Measurements from ENCODE around the gene ODAD4. TPM values are rescaled to one million over a fixed set of nuclear protein-coding genes. Genes with fewer than 3 reads are reported as not detected.
"Not testable (repeated sequence)": the region's sequence is repeated elsewhere in the genome, so short reads cannot be mapped to it uniquely, and the experiment has no call there.

The ODAD4 gene
- total RNA-seq, 4 donors from 2014 or later = 1.8 to 3.2 (median 3.2) TPM; not detected in 1

GRCh38 chr17:42001729-42002128 is 71.3 kb downstream of the ODAD4 start:
- H3K36me3 ChIP-seq = no peaks in the 10 kb centered on the region
- DNase-seq = no peak
- no peak overlapping the region for H3K4me3 ChIP-seq
- no peaks in the 10 kb centered on the region for H3K9me3 ChIP-seq
- H3K27ac ChIP-seq = no peak overlapping the region
- no peak for TF ChIP-seq POLR2A (IDR thresholded peaks at IDR 0.05)
- TF ChIP-seq CTCF (IDR thresholded peaks at IDR 0.05) = no peak
- intact Hi-C loops (cut with DNase I; ENCODE audit: low total_unique reads) = no loop called here
- H3K27me3 ChIP-seq = no peaks in the 10 kb centered on the region
- H3K4me1 ChIP-seq = no peaks in the 10 kb centered on the region

- H3K27ac ChIP-seq = no peak overlapping the region
Observed at GRCh38 chr17:42002175-42002791, 71.9 kb downstream of the ODAD4 start.

DNA sequence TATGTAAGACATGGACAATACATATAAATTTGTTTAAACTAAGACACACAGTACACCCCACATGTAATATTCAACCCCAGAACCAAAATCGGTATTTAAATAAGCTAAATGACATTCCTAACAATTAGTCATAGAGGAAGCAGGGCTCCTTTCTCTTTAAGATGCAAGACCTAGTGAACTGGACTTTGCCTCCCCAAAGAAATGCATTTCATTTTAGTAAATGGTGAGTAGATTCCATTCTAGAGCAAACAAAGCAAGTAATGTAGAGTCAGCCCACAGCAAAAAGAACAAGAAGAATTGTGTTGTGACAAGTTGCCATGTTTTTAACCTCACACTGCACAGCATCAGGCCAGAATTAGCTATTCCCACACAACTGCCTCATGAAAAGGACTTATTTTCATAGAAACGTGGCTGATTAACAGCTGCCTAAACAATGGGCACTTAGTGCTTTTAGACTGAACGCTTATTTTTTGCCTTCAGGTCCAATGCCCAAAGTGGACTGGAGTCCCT is 72.4 kb downstream of the ODAD4 start:
- intact Hi-C loops (cut with DNase I; ENCODE audit: low total_unique reads) = no loop called here
- Histone ChIP-seq H3K4me3 (no peak overlapping the region), H3K27ac (no peak overlapping the region), H3K36me3 (no peaks in the 10 kb centered on the region), H3K4me1 (no peaks in the 10 kb centered on the region), H3K27me3 (no peaks in the 10 kb centered on the region), H3K9me3 (no peaks in the 10 kb centered on the region)
- TF ChIP-seq CTCF (IDR thresholded peaks at IDR 0.05) (no peak), POLR2A (IDR thresholded peaks at IDR 0.05) (no peak)
- DNase-seq = no peak

More at GRCh38 chr17:42002175-42002791, 71.9 kb downstream of the ODAD4 start:
- intact Hi-C loops (cut with DNase I; ENCODE audit: low total_unique reads) = no loop called here
- Histone ChIP-seq H3K4me1 (no peaks in the 10 kb centered on the region), H3K4me3 (no peak overlapping the region), H3K27me3 (no peaks in the 10 kb centered on the region), H3K36me3 (no peaks in the 10 kb centered on the region), H3K9me3 (no peaks in the 10 kb centered on the region)
- TF ChIP-seq CTCF (IDR thresholded peaks at IDR 0.05) (no peak), POLR2A (IDR thresholded peaks at IDR 0.05) (no peak)
- no peak for DNase-seq

- Histone ChIP-seq H3K27ac (no peak overlapping the region), H3K36me3 (no peaks in the 10 kb centered on the region), H3K27me3 (no peaks in the 10 kb centered on the region), H3K4me1 (no peaks in the 10 kb centered on the region), H3K4me3 (no peak overlapping the region), H3K9me3 (no peaks in the 10 kb centered on the region)
- TF ChIP-seq CTCF (IDR thresholded peaks at IDR 0.05) (no peak), POLR2A (IDR thresholded peaks at IDR 0.05) (no peak)
- DNase-seq = no peak
- intact Hi-C loops (cut with DNase I; ENCODE audit: low total_unique reads) = no loop called here
Observed at GRCh38 chr17:42005166-42005565, 74.7 kb downstream of the ODAD4 start.

GRCh38 chr17:42009170-42009569 is 78.8 kb downstream of the ODAD4 start:
- H3K27ac ChIP-seq = no peak overlapping the region
- H3K27me3 ChIP-seq = no peaks in the 10 kb centered on the region
- intact Hi-C loops (cut with DNase I; ENCODE audit: low total_unique reads) = no loop called here
- H3K36me3 ChIP-seq = no peaks in the 10 kb centered on the region
- no peak overlapping the region for H3K4me3 ChIP-seq
- no peak for TF ChIP-seq CTCF (IDR thresholded peaks at IDR 0.05)
- TF ChIP-seq POLR2A (IDR thresholded peaks at IDR 0.05) = no peak
- H3K4me1 ChIP-seq = no peaks in the 10 kb centered on the region
- DNase-seq = no peak
- H3K9me3 ChIP-seq = no peaks in the 10 kb centered on the region

DNA sequence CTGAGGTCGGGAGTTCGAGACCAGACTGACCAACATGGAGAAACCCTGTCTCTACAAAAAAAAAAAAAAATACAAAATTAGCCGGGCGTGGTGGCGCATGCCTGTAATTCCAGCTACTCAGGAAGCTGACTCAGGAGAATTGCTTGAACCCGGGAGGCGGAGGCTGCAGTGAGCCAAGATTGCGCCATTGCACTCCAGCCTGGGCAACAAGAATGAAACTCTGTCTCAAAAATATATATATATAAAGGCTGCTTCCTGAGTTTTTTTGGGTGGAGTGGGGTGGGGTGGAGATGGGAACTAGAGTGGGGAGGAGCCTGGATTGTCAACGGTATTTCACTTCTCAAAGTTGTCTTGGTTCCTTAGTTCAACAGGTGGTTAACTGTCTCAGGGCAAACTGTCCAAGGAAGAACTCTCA is 79.9 kb downstream of the ODAD4 start:
- DNase-seq; H3K4me3 ChIP-seq; H3K27ac ChIP-seq; H3K36me3 ChIP-seq; H3K27me3 ChIP-seq; H3K4me1 ChIP-seq; H3K9me3 ChIP-seq; intact Hi-C loops (cut with DNase I; ENCODE audit: low total_unique reads): not testable (repeated sequence)
